Measurements from ENCODE around the gene TGDS. TPM values are rescaled to one million over a fixed set of nuclear protein-coding genes. Genes with fewer than 3 reads are reported as not detected.

The TGDS gene
- total RNA-seq, 2 donors from 2014 or later = 7.8 to 8.3 TPM

- DNase-seq (no peak), ATAC-seq (no peak)
- intact Hi-C loops (cut with DNase I, micrococcal nuclease) = no loop called here
These were observed 6.5 kb upstream of the TGDS start for GRCh38 chr13:94602467-94602866.

- DNase-seq (peak; percentile 96 to 98), ATAC-seq (peak; percentile 98)
- intact Hi-C loops (cut with DNase I, micrococcal nuclease) = no loop called here
These were observed 5.8 kb upstream of the TGDS start, which contains the start of gene GPR180 for GRCh38 chr13:94601446-94602431. Gene GPR180 (plus strand): TSS chr13:94601857. CDS start chr13:94601928, 71 bp downstream.

- intact Hi-C loops (cut with DNase I, micrococcal nuclease) = no loop called here
- DNase-seq = no peak
- no peak for ATAC-seq
These were observed 3.9 kb upstream of the TGDS start for GRCh38 chr13:94599877-94600276.

GRCh38 chr13:94598281-94598680, 2.3 kb upstream of the TGDS start:
- no peak for ATAC-seq
- DNase-seq = no peak
- intact Hi-C loops (cut with DNase I, micrococcal nuclease) = no loop called here

GRCh38 chr13:94596575-94596971, 621 bp upstream of the TGDS start:
- ATAC-seq = peak; percentile 4
- DNase-seq = peak; percentile 34 to 37
- intact Hi-C loops (cut with DNase I, micrococcal nuclease) = no loop called here

GRCh38 chr13:94595001-94595949, 677 bp downstream of the TGDS start:
- ATAC-seq (peak; percentile 64), DNase-seq (peak in 1 of 2 donors; percentile 49)
- intact Hi-C loops (cut with DNase I, micrococcal nuclease) = no loop called here

- intact Hi-C loops (cut with DNase I, micrococcal nuclease) = no loop called here
- ATAC-seq = no peak
- DNase-seq = no peak
These were observed 5.2 kb downstream of the TGDS start for GRCh38 chr13:94590744-94591143.

GRCh38 chr13:94588541-94588940, 7.4 kb downstream of the TGDS start:
- ATAC-seq (no peak), DNase-seq (no peak)
- intact Hi-C loops (cut with DNase I, micrococcal nuclease) = no loop called here

- intact Hi-C loops (cut with DNase I, micrococcal nuclease) = no loop called here
These were observed 9.6 kb downstream of the TGDS start for GRCh38 chr13:94586371-94586770.

GRCh38 chr13:94585543-94586101, 10.3 kb downstream of the TGDS start:
- intact Hi-C loops (cut with DNase I, micrococcal nuclease) = no loop called here
- no peak for ATAC-seq
- no peak for DNase-seq

More at GRCh38 chr13:94586371-94586770, 9.6 kb downstream of the TGDS start:
- DNase-seq (no peak), ATAC-seq (no peak)

GRCh38 chr13:94583926-94584325, 12.0 kb downstream of the TGDS start:
- no peak for ATAC-seq
- intact Hi-C loops (cut with DNase I, micrococcal nuclease) = no loop called here
- no peak for DNase-seq

- no peak for ATAC-seq
- no peak for DNase-seq
- intact Hi-C loops (cut with DNase I, micrococcal nuclease) = no loop called here
These were observed 16.9 kb downstream of the TGDS start for GRCh38 chr13:94579063-94579462.

- intact Hi-C loops (cut with DNase I, micrococcal nuclease) = no loop called here
- ATAC-seq = no peak
- DNase-seq = no peak
These were observed 26.3 kb downstream of the TGDS start for GRCh38 chr13:94569615-94570014.

- DNase-seq = no peak
- ATAC-seq = no peak
- intact Hi-C loops (cut with DNase I, micrococcal nuclease) = no loop called here
These were observed 27.5 kb downstream of the TGDS start for GRCh38 chr13:94568443-94568842.

- ATAC-seq (no peak), DNase-seq (no peak)
- intact Hi-C loops (cut with DNase I, micrococcal nuclease) = no loop called here
These were observed 28.4 kb downstream of the TGDS start for GRCh38 chr13:94567581-94567980.

- intact Hi-C loops (cut with DNase I, micrococcal nuclease) = no loop called here
- no peak for DNase-seq
- no peak for ATAC-seq
These were observed 34.8 kb downstream of the TGDS start for GRCh38 chr13:94561126-94561525.

GRCh38 chr13:94560116-94560515, 35.8 kb downstream of the TGDS start:
- DNase-seq = no peak
- no peak for ATAC-seq
- intact Hi-C loops (cut with DNase I, micrococcal nuclease) = no loop called here

GRCh38 chr13:94559222-94559795, 36.6 kb downstream of the TGDS start:
- no peak for DNase-seq
- intact Hi-C loops (cut with DNase I, micrococcal nuclease) = no loop called here
- ATAC-seq = no peak

GRCh38 chr13:94558716-94559115, 37.2 kb downstream of the TGDS start:
- intact Hi-C loops (cut with DNase I, micrococcal nuclease) = no loop called here
- no peak for DNase-seq
- no peak for ATAC-seq

All from left colon (tissue), 2 donors.